ENCODE results near the gene MOB3A. TPM values are rescaled to one million over a fixed set of nuclear protein-coding genes. Genes with fewer than 3 reads are reported as not detected.
"Not testable (repeated sequence)": the region's sequence is repeated elsewhere in the genome, so short reads cannot be mapped to it uniquely, and the experiment has no call there.

MOB3A gene
- total RNA-seq, 5 donors from 2014 or later (not counting 1 experiment from before 2014, with no cell fraction given): 98.6 to 162 (median 142) TPM

- Histone ChIP-seq H3K9me3 (no peaks in the 10 kb centered on the region), H3K27me3 (replicated peaks in 1 of 2; ENCODE audit: control insufficient read depth in 2 of 2, extremely low read depth in 1 of 2, insufficient read depth in 2 of 2, low read length in 1 of 2) (no peaks in the 10 kb centered on the region), H3K36me3 (ENCODE audit: control insufficient read depth in 2 of 2, extremely low read depth in 1 of 2, insufficient read depth in 1 of 2, low read length in 1 of 2) (peaks cover 19 to 22% of the 10 kb centered on the region in 2 donors), H3K4me3 (ENCODE audit: control insufficient read depth in 1 of 2, extremely low read depth in 1 of 2, low read length in 1 of 2) (peak within 1 kb of the TSS; percentile 73), H3K27ac (ENCODE audit: low read length) (peak within 1 kb of the TSS; percentile 67), H3K4me1 (ENCODE audit: control insufficient read depth in 1 of 2, extremely low read depth in 1 of 2, insufficient read depth in 2 of 2, low read length in 2 of 2) (peaks cover 10 to 59% of the 10 kb centered on the region in 2 experiments)
- Mint-ChIP-seq H3K9me3 (no peaks in the 10 kb centered on the region), H3K27ac (peak within 1 kb of the TSS; percentile 93 to 95), H3K27me3 (no peaks in the 10 kb centered on the region), H3K36me3 (peaks cover 9% of the 10 kb centered on the region), H3K4me1 (peaks cover 23 to 34% (median 32%) of the 10 kb centered on the region in 3 donors), H3K4me3 (peak within 1 kb of the TSS; percentile 94 to 99 (median 96))
- ChIA-PET CTCF (interaction anchor here in 1 of 2 donors (0.7 kb wide), 1 partner anchor 44 kb away, joined by 6 read pairs; no protein-coding TSS in a partner anchor), POLR2A (interaction anchor here in 1 of 2 donors (0.6 kb wide), 1 partner anchor 26 kb away, joined by 3 read pairs; no protein-coding TSS in a partner anchor)
- peak; percentile 82 to 86 (median 82) for ATAC-seq (replicated peaks in 1 of 4)
- under 1% methylated on average over 63 of the region's 70 CpGs for WGBS (ENCODE audit: insufficient coverage)
- peak; percentile 97 to 100 (median 99) for DNase-seq
These were observed 515 bp upstream of the MOB3A start, which contains the start of gene IZUMO4 for GRCh38 chr19:2096480-2097202. IZUMO4 (plus strand) TSS chr19:2096915; CDS start chr19:2096946, 31 bp downstream.

- H3K9me3 Mint-ChIP-seq; H3K27me3 Mint-ChIP-seq; H3K4me3 ChIP-seq (ENCODE audit: control insufficient read depth in 1 of 2, extremely low read depth in 1 of 2, low read length in 1 of 2); DNase-seq; H3K9me3 ChIP-seq; H3K27ac ChIP-seq (ENCODE audit: low read length); H3K36me3 Mint-ChIP-seq; ATAC-seq (replicated peaks in 1 of 4); H3K27me3 ChIP-seq (replicated peaks in 1 of 2; ENCODE audit: control insufficient read depth in 2 of 2, extremely low read depth in 1 of 2, insufficient read depth in 2 of 2, low read length in 1 of 2): not testable (repeated sequence)
- no CpG with 5 or more reads among the region's 13 CpGs for WGBS (ENCODE audit: insufficient coverage)
- H3K27ac Mint-ChIP-seq: peak overlapping the region in 1 of 2 donors; percentile 31
- ChIA-PET CTCF (interaction anchor here in 1 of 2 donors (0.7 kb wide), 2 partner anchors 27 to 199 kb away, joined by 8 read pairs; no protein-coding TSS in a partner anchor), POLR2A (interaction anchor here in 1 of 2 donors (0.5 to 0.6 kb wide), 3 partner anchors 21 to 26 kb away, joined by 4 to 5 read pairs (median 5); no protein-coding TSS in a partner anchor)
- H3K4me3 Mint-ChIP-seq: peak overlapping the region in 1 of 3 donors; percentile 98
- Histone ChIP-seq H3K36me3 (ENCODE audit: control insufficient read depth in 2 of 2, extremely low read depth in 1 of 2, insufficient read depth in 1 of 2, low read length in 1 of 2) (peaks cover 0 to 13% of the 10 kb centered on the region in 2 donors), H3K4me1 (ENCODE audit: control insufficient read depth in 1 of 2, extremely low read depth in 1 of 2, insufficient read depth in 2 of 2, low read length in 2 of 2) (peaks cover 29 to 87% of the 10 kb centered on the region in 2 experiments)
- peaks cover 65 to 72% (median 67%) of the 10 kb centered on the region in 3 donors for H3K4me1 Mint-ChIP-seq
These were observed 4.1 kb downstream of the MOB3A start for GRCh38 chr19:2091926-2092525.

- DNase-seq: no peak
- peaks cover 0 to 13% of the 10 kb centered on the region in 2 donors for H3K36me3 ChIP-seq (ENCODE audit: control insufficient read depth in 2 of 2, extremely low read depth in 1 of 2, insufficient read depth in 1 of 2, low read length in 1 of 2)
- ChIA-PET POLR2A (no interaction called here), CTCF (interaction anchor here in 1 of 2 donors (0.7 kb wide), 1 partner anchor 682 kb away, joined by 3 read pairs; no protein-coding TSS in a partner anchor)
- H3K4me3 Mint-ChIP-seq: peak overlapping the region; percentile 51 to 98 (median 70)
- H3K27me3 ChIP-seq (replicated peaks in 1 of 2; ENCODE audit: control insufficient read depth in 2 of 2, extremely low read depth in 1 of 2, insufficient read depth in 2 of 2, low read length in 1 of 2): no peaks in the 10 kb centered on the region
- H3K4me1 ChIP-seq (ENCODE audit: control insufficient read depth in 1 of 2, extremely low read depth in 1 of 2, insufficient read depth in 2 of 2, low read length in 2 of 2): peaks cover 32 to 97% of the 10 kb centered on the region in 2 experiments
- peak overlapping the region; percentile 66 for H3K27ac ChIP-seq (ENCODE audit: low read length)
- H3K36me3 Mint-ChIP-seq: peaks cover 4% of the 10 kb centered on the region
- WGBS (ENCODE audit: insufficient coverage): 63% methylated on average over 2 of the region's 2 CpGs
- peak overlapping the region; percentile 93 for H3K27ac Mint-ChIP-seq
- H3K27me3 Mint-ChIP-seq: no peaks in the 10 kb centered on the region
- peaks cover 73 to 82% (median 79%) of the 10 kb centered on the region in 3 donors for H3K4me1 Mint-ChIP-seq
- H3K4me3 ChIP-seq (ENCODE audit: control insufficient read depth in 1 of 2, extremely low read depth in 1 of 2, low read length in 1 of 2): peak overlapping the region in 1 of 2 donors; percentile 29
- H3K9me3 ChIP-seq: no peaks in the 10 kb centered on the region
- no peaks in the 10 kb centered on the region for H3K9me3 Mint-ChIP-seq
- ATAC-seq (replicated peaks in 1 of 4): no peak
These were observed 6.4 kb downstream of the MOB3A start for GRCh38 chr19:2089727-2090053.

- Mint-ChIP-seq H3K9me3 (no peaks in the 10 kb centered on the region), H3K36me3 (peaks cover 4% of the 10 kb centered on the region), H3K4me1 (peaks cover 68 to 77% (median 74%) of the 10 kb centered on the region in 3 donors), H3K4me3 (peak overlapping the region in 2 of 3 donors; percentile 70 to 98), H3K27ac (peak overlapping the region; percentile 93), H3K27me3 (no peaks in the 10 kb centered on the region)
- peak overlapping the region; percentile 66 for H3K27ac ChIP-seq (ENCODE audit: low read length)
- ChIA-PET POLR2A (no interaction called here), CTCF (no interaction called here)
- WGBS (ENCODE audit: insufficient coverage): 52% methylated on average over 7 of the region's 16 CpGs
- DNase-seq (no peak), ATAC-seq (replicated peaks in 1 of 4) (no peak)
- H3K4me1 ChIP-seq (ENCODE audit: control insufficient read depth in 1 of 2, extremely low read depth in 1 of 2, insufficient read depth in 2 of 2, low read length in 2 of 2): peaks cover 32 to 91% of the 10 kb centered on the region in 2 experiments
- H3K4me3 ChIP-seq (ENCODE audit: control insufficient read depth in 1 of 2, extremely low read depth in 1 of 2, low read length in 1 of 2): no peak overlapping the region
- no peaks in the 10 kb centered on the region for H3K27me3 ChIP-seq (replicated peaks in 1 of 2; ENCODE audit: control insufficient read depth in 2 of 2, extremely low read depth in 1 of 2, insufficient read depth in 2 of 2, low read length in 1 of 2)
- peaks cover 0 to 13% of the 10 kb centered on the region in 2 donors for H3K36me3 ChIP-seq (ENCODE audit: control insufficient read depth in 2 of 2, extremely low read depth in 1 of 2, insufficient read depth in 1 of 2, low read length in 1 of 2)
- no peaks in the 10 kb centered on the region for H3K9me3 ChIP-seq
These were observed 7.0 kb downstream of the MOB3A start for GRCh38 chr19:2089001-2089711.

GRCh38 chr19:2087621-2088100 is 8.5 kb downstream of the MOB3A start:
- ATAC-seq (replicated peaks in 1 of 4) (peak in 2 of 4 experiments; percentile 18), DNase-seq (peak in 8 of 35 experiments; percentile 18 to 57 (median 26))
- CTCF ChIA-PET: interaction anchor here in 1 of 2 donors (0.8 to 1.1 kb wide), 2 partner anchors 8 to 25 kb away, joined by 3 read pairs; partner anchors contain the start of gene MOB3A
- POLR2A ChIA-PET: interaction anchor here in 1 of 2 donors (0.6 kb wide), 1 partner anchor 59 kb away, joined by 3 read pairs; no protein-coding TSS in a partner anchor
- Histone ChIP-seq H3K4me3 (ENCODE audit: control insufficient read depth in 1 of 2, extremely low read depth in 1 of 2, low read length in 1 of 2) (peak overlapping the region; percentile 4 to 42), H3K9me3 (no peaks in the 10 kb centered on the region), H3K27ac (ENCODE audit: low read length) (peak overlapping the region; percentile 69), H3K36me3 (ENCODE audit: control insufficient read depth in 2 of 2, extremely low read depth in 1 of 2, insufficient read depth in 1 of 2, low read length in 1 of 2) (peaks cover 0 to 3% of the 10 kb centered on the region in 2 donors), H3K4me1 (ENCODE audit: control insufficient read depth in 1 of 2, extremely low read depth in 1 of 2, insufficient read depth in 2 of 2, low read length in 2 of 2) (peaks cover 29 to 90% of the 10 kb centered on the region in 2 experiments), H3K27me3 (replicated peaks in 1 of 2; ENCODE audit: control insufficient read depth in 2 of 2, extremely low read depth in 1 of 2, insufficient read depth in 2 of 2, low read length in 1 of 2) (no peaks in the 10 kb centered on the region)
- no peaks in the 10 kb centered on the region for H3K27me3 Mint-ChIP-seq
- H3K9me3 Mint-ChIP-seq: no peaks in the 10 kb centered on the region
- peaks cover 69 to 75% (median 70%) of the 10 kb centered on the region in 3 donors for H3K4me1 Mint-ChIP-seq
- peak overlapping the region; percentile 57 to 98 (median 64) for H3K4me3 Mint-ChIP-seq
- peaks cover 8% of the 10 kb centered on the region for H3K36me3 Mint-ChIP-seq
- 18% methylated on average over 8 of the region's 14 CpGs for WGBS (ENCODE audit: insufficient coverage)
- H3K27ac Mint-ChIP-seq: peak overlapping the region; percentile 93 to 95

All from T-cell (primary cell).